Panc1 (cell line): ENCODE results near the gene ARHGEF5.

Source experiments
- POLR2AphosphoS5 ChIP-seq: IDR thresholded peaks from 2 replicates; pipeline ENCODE4 v1.6.1; 2012; ENCODE audit warnings: mild to moderate bottlenecking, low read depth, low read length, moderate library complexity
- SIN3A ChIP-seq: IDR thresholded peaks from 2 replicates; pipeline ENCODE4 v1.6.1; 2012; ENCODE audit warnings: low read depth, mild to moderate bottlenecking, low read length, moderate library complexity, borderline replicate concordance; ENCODE audit not compliant: insufficient read depth
- TF ChIP-seq, protein P1 (sequence below), 2 experiments: IDR thresholded peaks; 2 replicates each; pipeline ENCODE4 v1.6.1; 2011 to 2012; ENCODE audit warnings: low read depth in 2 of 2, control low read depth in 1 of 2, low read length in 1 of 2, mild to moderate bottlenecking in 1 of 2, moderate library complexity in 1 of 2; ENCODE audit not compliant: insufficient read depth in 1 of 2
- TF ChIP-seq, protein P2 (sequence below): fragments of 450-650 bp; IDR thresholded peaks from 2 replicates; pipeline ENCODE4 v1.5.1; 2017; ENCODE audit warnings: mild to moderate bottlenecking

DNA sequence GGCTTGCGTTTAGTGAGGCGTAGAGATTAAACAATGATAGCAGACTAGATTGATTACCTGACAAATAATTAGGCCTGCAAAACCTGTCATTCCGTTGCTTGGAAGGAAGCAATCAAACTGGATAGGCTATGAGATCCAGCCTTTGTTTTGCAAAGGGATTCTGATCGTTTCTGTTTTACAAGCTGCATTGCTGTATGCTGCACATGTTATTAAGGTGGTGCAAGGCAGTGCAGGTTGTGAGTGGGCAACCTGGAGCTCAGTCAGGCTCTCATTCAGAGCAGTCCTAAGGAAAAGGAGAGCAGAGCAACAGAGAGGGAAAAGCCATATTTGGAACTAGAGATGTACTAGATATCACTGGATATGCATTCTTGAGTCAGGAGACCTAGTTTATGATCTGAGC is 55.2 kb downstream of the ARHGEF5 start:
- TF ChIP-seq POLR2AphosphoS5 (no peak), SIN3A (no peak)
- TF ChIP-seq, protein P1, sequence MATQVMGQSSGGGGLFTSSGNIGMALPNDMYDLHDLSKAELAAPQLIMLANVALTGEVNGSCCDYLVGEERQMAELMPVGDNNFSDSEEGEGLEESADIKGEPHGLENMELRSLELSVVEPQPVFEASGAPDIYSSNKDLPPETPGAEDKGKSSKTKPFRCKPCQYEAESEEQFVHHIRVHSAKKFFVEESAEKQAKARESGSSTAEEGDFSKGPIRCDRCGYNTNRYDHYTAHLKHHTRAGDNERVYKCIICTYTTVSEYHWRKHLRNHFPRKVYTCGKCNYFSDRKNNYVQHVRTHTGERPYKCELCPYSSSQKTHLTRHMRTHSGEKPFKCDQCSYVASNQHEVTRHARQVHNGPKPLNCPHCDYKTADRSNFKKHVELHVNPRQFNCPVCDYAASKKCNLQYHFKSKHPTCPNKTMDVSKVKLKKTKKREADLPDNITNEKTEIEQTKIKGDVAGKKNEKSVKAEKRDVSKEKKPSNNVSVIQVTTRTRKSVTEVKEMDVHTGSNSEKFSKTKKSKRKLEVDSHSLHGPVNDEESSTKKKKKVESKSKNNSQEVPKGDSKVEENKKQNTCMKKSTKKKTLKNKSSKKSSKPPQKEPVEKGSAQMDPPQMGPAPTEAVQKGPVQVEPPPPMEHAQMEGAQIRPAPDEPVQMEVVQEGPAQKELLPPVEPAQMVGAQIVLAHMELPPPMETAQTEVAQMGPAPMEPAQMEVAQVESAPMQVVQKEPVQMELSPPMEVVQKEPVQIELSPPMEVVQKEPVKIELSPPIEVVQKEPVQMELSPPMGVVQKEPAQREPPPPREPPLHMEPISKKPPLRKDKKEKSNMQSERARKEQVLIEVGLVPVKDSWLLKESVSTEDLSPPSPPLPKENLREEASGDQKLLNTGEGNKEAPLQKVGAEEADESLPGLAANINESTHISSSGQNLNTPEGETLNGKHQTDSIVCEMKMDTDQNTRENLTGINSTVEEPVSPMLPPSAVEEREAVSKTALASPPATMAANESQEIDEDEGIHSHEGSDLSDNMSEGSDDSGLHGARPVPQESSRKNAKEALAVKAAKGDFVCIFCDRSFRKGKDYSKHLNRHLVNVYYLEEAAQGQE (IDR thresholded peaks at IDR 0.05; ENCODE audit: insufficient read depth in 1 of 2, low read depth in 2 of 2, low read length in 1 of 2) = no peak
- TF ChIP-seq, protein P2, sequence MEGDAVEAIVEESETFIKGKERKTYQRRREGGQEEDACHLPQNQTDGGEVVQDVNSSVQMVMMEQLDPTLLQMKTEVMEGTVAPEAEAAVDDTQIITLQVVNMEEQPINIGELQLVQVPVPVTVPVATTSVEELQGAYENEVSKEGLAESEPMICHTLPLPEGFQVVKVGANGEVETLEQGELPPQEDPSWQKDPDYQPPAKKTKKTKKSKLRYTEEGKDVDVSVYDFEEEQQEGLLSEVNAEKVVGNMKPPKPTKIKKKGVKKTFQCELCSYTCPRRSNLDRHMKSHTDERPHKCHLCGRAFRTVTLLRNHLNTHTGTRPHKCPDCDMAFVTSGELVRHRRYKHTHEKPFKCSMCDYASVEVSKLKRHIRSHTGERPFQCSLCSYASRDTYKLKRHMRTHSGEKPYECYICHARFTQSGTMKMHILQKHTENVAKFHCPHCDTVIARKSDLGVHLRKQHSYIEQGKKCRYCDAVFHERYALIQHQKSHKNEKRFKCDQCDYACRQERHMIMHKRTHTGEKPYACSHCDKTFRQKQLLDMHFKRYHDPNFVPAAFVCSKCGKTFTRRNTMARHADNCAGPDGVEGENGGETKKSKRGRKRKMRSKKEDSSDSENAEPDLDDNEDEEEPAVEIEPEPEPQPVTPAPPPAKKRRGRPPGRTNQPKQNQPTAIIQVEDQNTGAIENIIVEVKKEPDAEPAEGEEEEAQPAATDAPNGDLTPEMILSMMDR = no peak
